Measurements from ENCODE around the gene DDX43. TPM values are rescaled to one million over a fixed set of nuclear protein-coding genes. Genes with fewer than 3 reads are reported as not detected.
"Not testable (repeated sequence)": the region's sequence is repeated elsewhere in the genome, so short reads cannot be mapped to it uniquely, and the experiment has no call there.

The DDX43 gene
- 1 to 10 TPM in 1 of 12 donors, under 1 TPM in 8, not detected in 3; 0.15 to 1.3 (median 0.77) TPM for polyA plus RNA-seq (ENCODE audit: insufficient read length in 12 of 12)
- long read RNA-seq, donor 1, result 0 reads
- long read RNA-seq, donor 2, result 0 reads
- long read RNA-seq, donor 3, result 0 reads
- long read RNA-seq, donor 4, result 0 reads
- long read RNA-seq, donor 5, result 0 reads
- long read RNA-seq, donor 6, result 0 reads
- long read RNA-seq, donor 7, result 0 reads
- long read RNA-seq, donor 8, result 0 reads
- long read RNA-seq, donor 9, result 0 reads
- long read RNA-seq, donor 10, result 0 reads
- long read RNA-seq, donor 11, result 0 reads

GRCh38 chr6:73394577-73395354, at the start of gene DDX43:
Gene DDX43 (plus strand): TSS chr6:73394828. CDS start chr6:73394906, 78 bp downstream.
- DNase-seq, result peak; percentile 29

GRCh38 chr6:73348550-73349204, 46.0 kb upstream of the DDX43 start:
- DNase-seq, result no peak

GRCh38 chr6:73349311-73349710, 45.3 kb upstream of the DDX43 start:
- no peak for DNase-seq

- no peak for DNase-seq
These were observed 40.7 kb upstream of the DDX43 start, which contains the start of gene DPPA5 for GRCh38 chr6:73353636-73354593. Gene DPPA5 (minus strand): TSS chr6:73354276. CDS start chr6:73354225, 51 bp downstream.

- no peak for DNase-seq
These were observed 32.3 kb upstream of the DDX43 start, which contains the start of gene KHDC3L for GRCh38 chr6:73362358-73362757. Gene KHDC3L (plus strand): TSS chr6:73362658. CDS start chr6:73362730, 72 bp downstream.

GRCh38 chr6:73362869-73363536, 31.6 kb upstream of the DDX43 start:
- no peak for DNase-seq

GRCh38 chr6:73363537-73363875, 31.1 kb upstream of the DDX43 start:
- DNase-seq, result no peak

- no peak for DNase-seq
These were observed 30.5 kb upstream of the DDX43 start for GRCh38 chr6:73364121-73364520.

- DNase-seq, result no peak
These were observed 30.1 kb upstream of the DDX43 start for GRCh38 chr6:73364549-73364948.

- no peak for DNase-seq
These were observed 26.8 kb upstream of the DDX43 start for GRCh38 chr6:73367761-73368355.

GRCh38 chr6:73368675-73369074, 26.0 kb upstream of the DDX43 start:
- DNase-seq, result no peak

GRCh38 chr6:73369157-73369556, 25.5 kb upstream of the DDX43 start:
- no peak for DNase-seq

- no peak for DNase-seq
These were observed 25.1 kb upstream of the DDX43 start, which contains the start of gene OOEP for GRCh38 chr6:73369563-73369962. Gene OOEP (minus strand): TSS chr6:73369897. CDS start chr6:73369792, 105 bp downstream.

GRCh38 chr6:73371984-73372383, 22.6 kb upstream of the DDX43 start:
- no peak for DNase-seq

GRCh38 chr6:73372516-73372915, 22.1 kb upstream of the DDX43 start:
- no peak for DNase-seq

- DNase-seq, result no peak
These were observed 19.4 kb upstream of the DDX43 start for GRCh38 chr6:73375216-73375615.

GRCh38 chr6:73377225-73377624, 17.4 kb upstream of the DDX43 start:
- no peak for DNase-seq

- not testable (repeated sequence) for DNase-seq
These were observed 13.1 kb upstream of the DDX43 start for GRCh38 chr6:73381531-73381930.

GRCh38 chr6:73382462-73383113, 12.0 kb upstream of the DDX43 start:
- no peak for DNase-seq

- DNase-seq, result no peak
These were observed 6.2 kb upstream of the DDX43 start for GRCh38 chr6:73388433-73388799.

Data from muscle of arm (tissue), 14 donors.